HPDE6-E6E7 (cell line): Measurements from ENCODE around the gene SH3BP5.

Source experiments
- DNase-seq: peaks from one replicate; pipeline ENCODE4 v3.0.0; 2011; ENCODE audit warnings: missing footprints; ENCODE audit errors: extremely low spot score

Gene SH3BP5

DNA sequence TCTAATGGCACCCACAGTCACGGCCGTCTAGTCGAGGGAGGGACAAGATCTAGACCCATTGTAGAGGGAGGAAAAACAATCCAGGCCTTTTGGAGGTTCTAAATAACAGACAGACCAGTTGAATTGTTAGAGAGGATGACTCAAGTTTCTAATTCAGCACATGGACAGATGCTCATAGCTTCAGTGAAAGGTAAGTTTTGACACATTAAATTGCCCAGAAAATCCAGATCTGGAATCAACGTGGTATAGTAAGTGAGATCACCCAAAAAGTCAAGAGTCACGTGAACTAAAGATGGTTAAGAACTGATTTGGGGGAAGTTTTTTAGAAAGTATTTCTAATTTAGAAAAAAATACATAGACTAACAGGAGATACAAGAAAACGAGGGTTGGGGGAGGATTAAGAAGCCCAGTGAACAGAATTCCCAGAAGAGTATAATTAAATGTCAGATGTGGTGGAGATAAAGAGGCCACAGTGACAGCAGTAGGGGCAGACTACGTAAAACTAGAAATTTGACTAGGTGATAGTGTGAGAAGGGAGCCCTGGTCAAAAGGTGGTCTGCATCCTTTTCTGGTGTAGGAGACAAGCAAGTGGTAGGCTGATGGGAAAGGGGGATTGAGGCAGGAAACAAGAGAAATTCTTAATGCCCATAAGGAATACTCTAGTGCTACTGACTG, 79.2 kb downstream of the SH3BP5 start:
- DNase-seq, result no peak

DNA sequence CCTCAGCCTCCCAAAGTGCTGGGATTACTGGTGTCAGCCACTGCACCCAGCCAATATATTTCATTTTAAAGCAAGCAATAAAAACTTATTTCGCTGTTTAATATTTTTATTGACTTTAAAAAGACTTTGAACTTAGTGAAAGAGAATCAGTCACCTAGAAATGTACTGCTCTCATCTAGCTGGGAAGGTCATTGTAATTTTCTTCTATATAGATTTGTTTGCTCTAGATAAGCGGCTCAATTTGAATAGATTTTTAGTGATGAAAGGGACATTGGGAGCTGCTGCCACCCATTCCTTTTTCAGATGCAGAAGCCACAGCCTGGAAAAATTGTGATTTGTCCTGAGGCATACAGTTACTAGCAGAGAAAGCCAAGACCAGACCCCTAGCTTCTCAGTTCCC, 86.2 kb downstream of the SH3BP5 start:
- no peak for DNase-seq

DNA sequence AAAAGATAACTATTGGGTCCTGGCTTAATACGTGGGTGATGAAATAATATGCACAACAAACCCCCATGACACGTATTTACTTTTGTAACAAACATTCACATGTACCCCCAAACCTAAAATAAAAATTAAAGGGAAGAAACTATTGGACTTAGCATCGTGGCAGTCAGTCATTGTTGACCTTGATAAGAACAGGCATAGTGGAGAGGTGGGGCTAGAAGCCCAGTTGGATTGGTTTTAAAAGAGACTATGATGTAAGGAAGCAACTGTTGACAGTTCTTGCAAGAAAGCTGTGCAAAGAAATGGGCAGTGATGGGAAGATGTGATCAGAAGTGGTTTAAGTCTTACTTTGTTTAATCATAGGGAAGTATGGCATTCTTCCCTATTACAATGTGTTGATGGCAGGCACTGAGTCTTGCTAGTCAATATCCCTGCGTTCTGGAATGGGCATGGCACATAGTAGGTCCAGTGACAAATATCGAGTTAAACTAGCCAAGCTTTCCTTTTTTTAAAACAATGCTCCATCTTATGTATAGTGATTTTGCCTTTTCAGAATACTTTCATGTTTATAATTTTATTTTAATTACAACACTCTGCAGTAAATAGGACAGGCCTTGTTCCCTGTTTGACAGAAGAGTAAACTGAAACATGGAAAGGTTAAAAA, 88.4 kb downstream of the SH3BP5 start:
- no peak for DNase-seq

DNA sequence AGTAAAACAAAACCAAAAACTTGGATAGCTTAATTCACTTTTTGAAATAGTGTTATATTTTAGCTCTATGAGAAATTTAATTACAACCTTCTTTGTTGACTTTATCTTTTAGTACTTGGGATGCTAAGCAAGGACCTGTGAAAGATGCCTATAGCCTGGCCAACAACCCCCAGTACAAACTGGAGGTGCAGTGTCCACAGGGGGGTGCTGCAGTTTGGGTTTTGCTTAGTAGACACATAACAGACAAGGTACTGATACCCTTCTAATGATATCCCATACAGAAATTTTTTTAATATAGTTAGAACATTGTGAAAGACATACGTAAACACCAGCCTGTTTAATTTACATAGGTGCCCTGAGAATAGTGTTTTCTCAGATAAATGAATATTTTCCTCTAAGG, 91.0 kb downstream of the SH3BP5 start:
- DNase-seq, result no peak

DNA sequence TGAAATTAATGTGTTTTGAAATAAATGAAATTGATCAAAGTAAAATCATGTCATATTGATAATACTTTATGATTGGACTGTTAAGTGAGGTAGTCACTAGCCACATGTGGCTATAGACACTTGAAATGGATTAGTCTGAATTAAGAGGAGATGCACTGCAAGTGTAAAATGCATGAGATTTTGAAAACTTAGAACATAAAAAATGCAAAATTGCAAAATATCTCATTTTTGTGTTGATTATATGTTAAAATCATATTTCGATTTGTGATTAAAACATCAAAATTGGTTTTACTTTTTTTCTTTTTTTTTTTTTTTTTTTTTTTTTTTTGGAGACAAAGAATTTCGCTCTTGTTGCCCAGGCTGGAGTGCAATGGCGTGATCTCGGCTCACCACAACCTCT, 103.1 kb downstream of the SH3BP5 start:
- no peak for DNase-seq

DNA sequence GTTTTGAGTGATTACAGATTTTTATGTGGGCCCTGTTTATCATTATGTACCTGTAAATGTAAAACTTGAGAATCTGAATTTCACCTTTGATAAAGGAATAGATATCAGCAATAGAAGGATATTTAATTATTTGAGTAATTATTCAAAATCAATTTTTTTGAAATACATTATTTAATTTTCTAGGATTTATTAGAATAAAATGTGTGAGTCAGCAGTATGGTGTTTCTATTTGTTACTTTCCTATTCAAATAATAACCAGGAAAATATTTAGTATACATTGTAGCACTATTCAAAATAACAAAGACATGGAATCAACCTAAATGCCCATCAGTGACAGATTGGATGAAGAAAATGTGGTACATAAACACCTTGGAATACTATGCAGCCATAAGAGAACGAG, 104.2 kb downstream of the SH3BP5 start:
- no peak for DNase-seq

DNA sequence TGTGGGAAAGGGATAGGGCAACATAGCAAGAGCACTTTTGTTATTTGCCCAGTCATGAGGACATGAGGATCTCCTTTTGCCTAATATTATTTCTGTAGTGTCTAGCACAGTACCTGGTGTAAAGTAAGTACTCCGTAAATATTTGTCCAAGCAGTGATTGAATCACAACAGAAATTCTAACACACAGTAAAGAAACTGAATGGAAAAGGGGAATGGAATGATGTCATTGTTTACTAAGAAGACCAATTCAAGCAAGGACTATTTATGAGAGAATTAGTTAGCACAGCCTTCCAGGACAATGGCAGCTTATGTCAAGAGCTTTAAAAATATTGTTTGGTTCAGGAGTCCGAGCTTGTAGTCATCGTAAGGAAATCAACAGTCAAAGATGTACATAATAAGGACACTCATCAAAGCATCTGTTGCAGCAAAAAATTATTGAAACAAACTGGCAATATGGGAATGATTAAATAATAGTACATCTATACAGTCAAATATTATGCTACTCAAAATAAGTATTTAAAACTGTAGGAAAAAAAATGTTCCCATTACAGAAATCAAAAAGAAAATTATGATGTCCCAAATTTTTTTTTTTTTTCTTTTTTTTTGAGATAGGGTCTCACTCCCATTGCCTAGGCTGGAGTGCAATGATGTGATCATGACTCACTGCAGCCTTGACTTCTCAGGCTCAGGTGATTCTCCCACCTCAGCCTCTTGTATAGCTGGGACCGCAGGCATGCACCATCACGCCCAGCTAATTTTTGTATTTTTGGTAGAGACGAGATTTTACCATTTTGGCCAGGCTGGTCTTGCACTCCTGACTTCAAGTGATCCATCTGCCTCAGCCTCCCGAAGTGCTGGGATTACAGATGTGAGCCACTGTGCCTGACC, 108.5 kb downstream of the SH3BP5 start:
- no peak for DNase-seq

DNA sequence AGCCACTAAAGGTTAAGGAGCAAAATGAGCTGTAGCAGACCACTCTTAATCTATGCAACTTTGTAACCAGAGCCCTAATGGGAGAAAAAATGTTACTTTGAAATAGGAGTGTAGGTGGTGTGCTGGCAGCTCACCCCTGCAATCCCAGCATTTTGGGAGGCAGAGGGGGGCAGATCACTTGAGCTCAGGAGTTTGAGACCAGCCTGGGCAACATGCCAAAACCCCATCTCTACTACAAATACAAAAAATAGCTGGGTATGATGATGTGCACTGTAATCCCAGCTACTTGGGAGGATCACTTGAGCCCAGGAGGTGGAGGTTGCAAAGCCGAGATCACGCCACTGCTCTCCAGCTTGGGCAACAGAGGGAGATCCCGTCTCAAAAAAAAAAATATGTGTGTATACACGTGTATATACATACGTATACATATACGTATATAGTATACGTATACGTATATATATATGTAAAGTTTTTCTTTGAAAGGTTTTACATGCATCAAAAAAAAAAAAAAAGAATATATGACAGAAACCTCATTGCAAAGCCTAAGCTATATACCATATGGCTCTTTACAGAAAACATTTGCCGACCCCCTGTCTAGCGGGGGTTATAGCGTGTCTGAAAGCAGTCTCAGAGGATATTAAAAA, 110.7 kb downstream of the SH3BP5 start:
- no peak for DNase-seq

DNA sequence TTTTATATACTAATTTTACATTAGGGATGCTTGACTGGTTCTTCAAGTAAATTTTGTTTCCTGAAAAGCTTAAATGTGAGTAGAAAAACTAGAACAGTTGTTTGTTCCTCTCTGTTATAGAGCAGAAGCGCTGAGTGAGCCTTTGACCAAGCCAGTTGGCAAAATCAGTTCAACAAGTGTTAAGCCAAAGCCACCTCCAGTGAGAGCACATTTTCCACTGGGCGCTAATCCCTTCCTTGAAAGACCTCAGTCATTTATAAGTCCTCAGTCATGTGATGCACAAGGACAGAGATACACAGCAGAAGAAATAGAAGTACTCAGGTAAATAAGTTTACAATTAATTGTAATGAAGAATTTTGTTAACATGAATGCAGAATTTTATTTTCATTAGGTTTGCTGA, 111.7 kb downstream of the SH3BP5 start:
- no peak for DNase-seq

DNA sequence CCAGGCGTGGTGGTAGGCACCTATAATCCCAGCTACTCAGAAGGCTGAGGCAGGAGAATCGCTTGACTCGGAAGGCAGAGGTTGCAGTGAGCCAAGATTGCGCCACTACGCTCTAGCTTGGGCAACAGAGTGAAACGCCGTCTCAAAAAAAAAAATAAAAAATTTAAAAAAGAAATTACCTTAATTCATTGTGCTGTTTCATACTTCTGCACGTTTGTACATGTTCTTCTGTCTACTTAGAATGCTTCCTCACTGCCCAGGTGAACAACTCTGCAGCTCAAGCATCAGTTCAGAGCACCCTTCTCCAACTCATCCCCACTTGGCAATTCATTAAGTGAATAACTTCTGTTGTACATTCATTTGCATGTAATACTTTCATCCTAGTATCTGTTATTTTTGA, 112.3 kb downstream of the SH3BP5 start:
- DNase-seq, result no peak

DNA sequence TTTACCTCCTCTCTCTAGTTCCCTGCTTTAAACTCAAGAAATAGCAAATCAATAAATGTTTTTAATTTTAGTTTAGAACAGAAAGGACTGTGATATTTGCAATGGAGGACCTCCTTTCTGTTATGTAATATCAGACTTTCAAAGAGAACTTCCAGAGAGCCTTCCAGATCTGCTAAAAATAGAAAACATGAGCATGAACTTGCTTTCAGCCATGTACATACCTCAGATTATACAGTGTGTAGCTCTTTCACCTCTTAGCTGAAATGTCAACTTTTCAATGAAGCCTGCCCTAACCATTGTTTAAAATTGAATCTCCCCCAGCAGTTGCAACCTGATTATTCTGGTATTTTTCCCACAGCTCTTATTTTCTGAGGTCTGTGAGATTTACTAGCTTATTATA, 113.7 kb downstream of the SH3BP5 start:
- no peak for DNase-seq

DNA sequence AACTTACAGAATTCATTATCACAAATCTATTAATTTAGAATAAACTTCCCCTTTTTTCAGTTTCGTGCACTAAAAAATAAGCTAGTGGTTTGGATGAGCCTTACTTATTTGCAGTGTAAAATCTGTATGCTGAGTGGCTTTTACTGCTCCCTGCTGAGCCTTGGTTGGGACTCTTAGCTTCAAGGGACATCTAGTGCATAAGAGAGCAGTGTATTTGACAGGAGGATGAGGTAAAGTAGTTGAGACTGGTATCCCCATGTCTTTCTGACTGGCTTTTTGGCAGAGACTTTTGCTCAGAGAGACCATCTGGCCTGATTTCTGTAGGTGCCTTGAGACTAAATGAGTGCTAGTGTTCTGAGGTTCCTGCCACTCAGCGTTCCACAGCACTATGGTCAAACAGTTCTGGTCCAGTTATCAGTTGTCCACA, 114.5 kb downstream of the SH3BP5 start:
- DNase-seq, result no peak

DNA sequence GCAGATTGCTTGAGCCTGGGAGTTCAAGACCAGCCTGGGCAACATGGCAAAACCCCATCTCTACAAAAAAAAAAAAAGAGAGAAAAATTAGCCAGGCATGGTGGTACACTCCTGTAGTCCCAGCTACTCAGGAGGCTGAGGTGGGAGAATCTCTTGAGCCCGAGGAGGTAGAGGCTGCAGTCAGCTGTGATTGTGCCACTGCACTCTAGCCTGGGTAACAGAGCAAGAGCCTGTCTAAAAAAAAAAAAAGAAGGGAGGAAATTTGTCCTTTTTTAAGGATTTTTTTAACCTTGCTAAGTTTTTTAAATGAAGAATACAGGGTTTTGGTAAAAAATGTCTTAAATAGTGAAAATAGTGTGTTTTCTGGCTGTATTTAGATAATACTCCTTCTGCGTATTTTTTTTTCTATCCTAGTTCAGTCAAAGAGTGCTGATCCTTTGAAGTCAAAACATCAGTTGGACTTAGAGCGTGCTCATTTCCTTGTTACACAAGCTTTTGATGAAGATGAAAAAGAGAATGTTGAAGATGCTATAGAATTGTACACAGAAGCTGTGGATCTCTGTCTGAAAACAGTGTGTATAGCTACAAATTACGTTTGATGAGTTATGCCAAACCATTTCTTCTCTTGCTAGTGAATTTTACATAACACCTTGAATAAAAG, 115.2 kb downstream of the SH3BP5 start:
- no peak for DNase-seq

DNA sequence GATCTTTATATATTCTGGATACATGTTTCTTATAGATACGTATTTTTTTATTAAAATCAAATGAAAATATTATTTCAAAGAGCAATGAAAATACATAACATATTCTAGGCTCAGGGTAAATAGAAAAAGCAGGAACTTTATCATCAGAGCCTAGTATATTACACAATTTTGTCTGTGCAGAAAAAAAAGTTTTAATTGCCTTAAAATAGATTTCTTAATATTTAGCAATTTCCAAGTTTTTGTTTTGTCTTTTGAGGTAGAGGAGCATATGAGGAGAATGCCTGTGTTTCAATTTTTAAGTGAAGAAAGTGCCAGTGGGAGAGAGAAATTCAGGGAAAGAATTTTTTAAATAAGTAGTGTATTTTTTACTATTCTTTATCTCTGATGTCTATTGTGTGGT, 115.9 kb downstream of the SH3BP5 start:
- no peak for DNase-seq

DNA sequence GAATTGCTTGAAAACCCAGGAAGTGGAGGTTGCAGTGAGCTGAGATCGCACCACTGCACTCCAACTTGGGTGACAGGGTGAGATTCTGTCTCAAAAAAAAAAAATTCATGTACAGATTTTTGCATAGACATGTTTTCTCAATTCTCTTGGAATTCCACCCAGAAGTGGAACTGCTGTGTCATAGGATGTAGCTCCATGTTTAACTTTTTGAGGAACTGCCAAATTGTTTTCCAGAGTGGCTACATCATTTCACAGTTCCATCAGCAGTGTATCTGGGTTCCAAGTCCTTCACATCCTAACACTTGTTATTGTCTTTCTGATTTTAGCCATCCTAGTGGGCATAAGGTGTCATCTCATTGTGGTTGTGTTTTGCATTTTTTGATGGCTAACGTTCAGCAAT, 116.4 kb downstream of the SH3BP5 start:
- DNase-seq, result no peak

DNA sequence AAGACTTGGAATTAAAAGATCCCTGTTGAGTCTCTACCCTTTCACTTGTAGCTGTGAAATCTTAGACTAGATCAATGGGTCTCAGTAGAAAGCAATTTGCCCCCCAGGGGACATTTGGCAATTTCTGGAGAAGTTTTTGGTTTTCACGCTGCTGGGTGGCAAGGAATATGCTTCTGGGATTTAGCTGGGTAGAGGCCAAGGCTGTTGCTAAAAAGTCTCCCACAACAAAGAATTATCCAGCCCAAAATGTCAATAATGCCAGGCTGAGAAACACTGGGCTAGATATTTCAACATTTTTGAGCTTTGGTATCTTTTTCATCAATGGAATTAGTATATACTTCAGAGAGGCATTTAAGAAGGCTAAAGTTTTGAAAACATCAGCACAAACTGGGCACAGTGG, 117.6 kb downstream of the SH3BP5 start:
- no peak for DNase-seq

DNA sequence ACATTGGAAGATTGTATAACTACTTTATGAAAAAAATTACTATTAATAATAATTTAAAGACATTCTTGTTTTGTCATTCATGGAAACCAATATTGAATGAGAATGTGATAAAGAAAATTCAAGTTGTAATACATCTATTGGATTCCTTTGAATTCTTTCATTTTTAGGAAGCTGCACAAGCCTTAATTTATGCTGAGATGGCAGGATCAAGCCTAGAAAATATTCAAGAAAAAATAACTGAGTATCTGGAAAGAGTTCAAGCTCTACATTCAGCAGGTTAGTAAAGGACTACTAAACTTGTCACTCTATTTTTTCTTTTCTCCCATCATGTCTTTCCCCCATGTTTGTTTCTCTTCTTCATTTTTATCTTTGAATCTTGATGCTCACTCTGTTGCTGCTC, 120.4 kb downstream of the SH3BP5 start:
- no peak for DNase-seq

DNA sequence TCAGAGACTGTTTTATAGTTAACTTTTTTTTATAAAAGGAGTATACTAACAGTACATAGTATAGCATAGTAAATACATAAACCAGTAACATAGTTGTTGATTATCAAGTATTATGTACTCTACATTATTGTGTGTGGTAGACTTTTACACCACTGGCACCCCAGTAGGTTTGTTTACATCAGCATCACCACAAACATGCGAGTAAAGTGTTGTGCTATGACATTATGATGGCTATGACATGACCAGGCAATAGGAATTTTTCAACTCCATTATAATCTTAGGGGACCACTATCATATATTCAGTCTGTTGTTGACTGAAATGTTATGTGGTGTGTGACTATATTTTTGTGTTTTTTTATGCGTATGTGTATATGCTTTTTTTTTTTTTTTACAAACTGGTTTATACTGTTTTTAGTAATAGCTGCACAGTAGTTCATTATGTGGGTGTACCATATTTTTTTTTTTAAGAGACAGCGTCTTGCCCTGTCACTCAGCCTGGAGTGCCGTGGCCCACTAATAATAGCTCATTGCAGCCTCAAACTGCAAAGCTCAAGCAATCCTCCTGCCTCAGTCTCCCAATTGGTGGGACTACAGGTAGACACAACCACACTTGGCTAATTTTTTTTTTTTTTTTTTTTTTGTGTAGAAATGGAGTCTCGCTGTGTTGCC, 124.4 kb downstream of the SH3BP5 start:
- no peak for DNase-seq

DNA sequence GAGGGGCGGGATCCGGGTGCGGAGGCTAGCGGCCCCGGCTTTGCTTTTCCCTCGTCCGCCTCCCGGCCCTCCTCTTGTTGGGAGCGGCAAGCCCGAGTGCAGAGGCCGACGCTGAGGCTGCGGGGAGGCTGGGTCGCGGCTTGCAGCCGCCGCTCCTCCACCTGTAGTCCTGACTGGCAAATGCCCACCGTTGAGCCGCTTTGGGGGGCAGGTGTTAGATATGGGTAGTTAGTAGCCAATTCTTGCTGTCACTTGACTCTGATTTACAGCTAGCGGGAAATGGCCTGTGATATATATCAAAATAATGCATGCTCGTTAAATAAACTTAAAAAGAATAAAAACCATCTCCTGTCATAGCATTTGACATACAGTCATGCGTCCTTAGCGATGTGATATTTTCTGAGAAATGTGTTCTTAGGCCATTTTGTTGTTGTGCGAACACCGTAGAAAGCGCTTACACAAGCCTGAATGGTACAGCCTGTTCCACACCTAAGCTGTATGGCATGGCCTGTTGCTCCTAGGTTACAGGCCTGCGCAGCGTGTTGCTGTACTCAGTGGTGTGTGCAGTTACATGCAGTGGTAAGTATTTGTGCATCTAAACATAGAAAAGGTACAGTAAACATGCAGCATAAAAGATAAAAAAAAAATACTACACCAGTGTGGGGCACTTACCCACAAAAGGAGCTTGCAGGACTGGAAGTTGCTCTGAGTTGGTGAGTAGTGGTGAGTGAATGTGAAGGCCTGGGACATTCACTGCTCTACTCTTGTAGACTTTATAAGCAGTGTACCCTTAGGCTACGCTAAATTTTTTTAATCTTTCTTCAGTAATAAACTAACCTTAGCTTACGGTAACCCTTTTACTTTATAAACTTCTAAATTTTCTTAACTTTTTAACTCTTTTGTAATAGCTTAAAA, 125.5 kb downstream of the SH3BP5 start:
- DNase-seq, result peak; percentile 11
